ENCODE measurements around the gene PACRG.

PACRG gene

GRCh38 chr6:162889303-162889702 lies 161.5 kb downstream of the PACRG start:
- no CpG with 5 or more reads among the region's 1 CpG for WGBS, 2 experiments (ENCODE audit: insufficient coverage in 2 of 2)
- H3K4me1 ChIP-seq (ENCODE audit: control insufficient read depth, insufficient read depth, low read length, poor library complexity, severe bottlenecking): no peaks in the 10 kb centered on the region
- no peaks in the 10 kb centered on the region for H3K9me3 ChIP-seq (ENCODE audit: control insufficient read depth, low read length)
- no peaks in the 10 kb centered on the region for H3K36me3 ChIP-seq (ENCODE audit: control insufficient read depth, insufficient read depth, low read length)
- H3K27ac ChIP-seq (ENCODE audit: low read depth, low read length, severe bottlenecking): no peak overlapping the region
- no peak overlapping the region for H3K4me3 ChIP-seq (ENCODE audit: extremely low read depth, insufficient read depth, low read length, poor library complexity, severe bottlenecking)

GRCh38 chr6:162898011-162898410 lies 170.2 kb downstream of the PACRG start:
- no peak overlapping the region for H3K4me3 ChIP-seq (ENCODE audit: extremely low read depth, insufficient read depth, low read length, poor library complexity, severe bottlenecking)
- H3K27ac ChIP-seq (ENCODE audit: low read depth, low read length, severe bottlenecking): no peak overlapping the region
- no peaks in the 10 kb centered on the region for H3K9me3 ChIP-seq (ENCODE audit: control insufficient read depth, low read length)
- 77 to 95% methylated on average over 5 of the region's 8 CpGs for WGBS, 2 experiments (ENCODE audit: insufficient coverage in 2 of 2)
- H3K36me3 ChIP-seq (ENCODE audit: control insufficient read depth, insufficient read depth, low read length): no peaks in the 10 kb centered on the region
- no peaks in the 10 kb centered on the region for H3K4me1 ChIP-seq (ENCODE audit: control insufficient read depth, insufficient read depth, low read length, poor library complexity, severe bottlenecking)

GRCh38 chr6:162899148-162899547 lies 171.4 kb downstream of the PACRG start:
- Histone ChIP-seq H3K9me3 (ENCODE audit: control insufficient read depth, low read length) (no peaks in the 10 kb centered on the region), H3K4me3 (ENCODE audit: extremely low read depth, insufficient read depth, low read length, poor library complexity, severe bottlenecking) (no peak overlapping the region), H3K36me3 (ENCODE audit: control insufficient read depth, insufficient read depth, low read length) (no peaks in the 10 kb centered on the region), H3K27ac (ENCODE audit: low read depth, low read length, severe bottlenecking) (no peak overlapping the region), H3K4me1 (ENCODE audit: control insufficient read depth, insufficient read depth, low read length, poor library complexity, severe bottlenecking) (no peaks in the 10 kb centered on the region)
- WGBS, 2 experiments (ENCODE audit: insufficient coverage in 2 of 2): 71 to 81% methylated on average over 7 of the region's 8 CpGs

GRCh38 chr6:162900503-162900902 lies 172.7 kb downstream of the PACRG start:
- Histone ChIP-seq H3K27ac (ENCODE audit: low read depth, low read length, severe bottlenecking) (no peak overlapping the region), H3K4me3 (ENCODE audit: extremely low read depth, insufficient read depth, low read length, poor library complexity, severe bottlenecking) (no peak overlapping the region), H3K36me3 (ENCODE audit: control insufficient read depth, insufficient read depth, low read length) (no peaks in the 10 kb centered on the region), H3K4me1 (ENCODE audit: control insufficient read depth, insufficient read depth, low read length, poor library complexity, severe bottlenecking) (no peaks in the 10 kb centered on the region), H3K9me3 (ENCODE audit: control insufficient read depth, low read length) (no peaks in the 10 kb centered on the region)
- 91 to 95% methylated on average over 10 of the region's 10 CpGs for WGBS, 2 experiments (ENCODE audit: insufficient coverage in 2 of 2)

- Histone ChIP-seq H3K9me3 (ENCODE audit: control insufficient read depth, low read length) (no peaks in the 10 kb centered on the region), H3K36me3 (ENCODE audit: control insufficient read depth, insufficient read depth, low read length) (no peaks in the 10 kb centered on the region), H3K4me1 (ENCODE audit: control insufficient read depth, insufficient read depth, low read length, poor library complexity, severe bottlenecking) (no peaks in the 10 kb centered on the region), H3K27ac (ENCODE audit: low read depth, low read length, severe bottlenecking) (no peak overlapping the region), H3K4me3 (ENCODE audit: extremely low read depth, insufficient read depth, low read length, poor library complexity, severe bottlenecking) (no peak overlapping the region)
- 91 to 93% methylated on average over 7 to 8 of the region's 9 CpGs for WGBS, 2 experiments (ENCODE audit: insufficient coverage in 2 of 2)
Observed at GRCh38 chr6:162904069-162904663, 176.4 kb downstream of the PACRG start.

GRCh38 chr6:162906479-162906878 lies 178.7 kb downstream of the PACRG start:
- H3K4me3 ChIP-seq (ENCODE audit: extremely low read depth, insufficient read depth, low read length, poor library complexity, severe bottlenecking): no peak overlapping the region
- WGBS, 2 experiments (ENCODE audit: insufficient coverage in 2 of 2): 88 to 90% methylated on average over 2 to 3 of the region's 6 CpGs
- H3K4me1 ChIP-seq (ENCODE audit: control insufficient read depth, insufficient read depth, low read length, poor library complexity, severe bottlenecking): no peaks in the 10 kb centered on the region
- no peak overlapping the region for H3K27ac ChIP-seq (ENCODE audit: low read depth, low read length, severe bottlenecking)
- H3K9me3 ChIP-seq (ENCODE audit: control insufficient read depth, low read length): no peaks in the 10 kb centered on the region
- H3K36me3 ChIP-seq (ENCODE audit: control insufficient read depth, insufficient read depth, low read length): no peaks in the 10 kb centered on the region

- Histone ChIP-seq H3K9me3 (ENCODE audit: control insufficient read depth, low read length) (no peaks in the 10 kb centered on the region), H3K36me3 (ENCODE audit: control insufficient read depth, insufficient read depth, low read length) (no peaks in the 10 kb centered on the region), H3K4me3 (ENCODE audit: extremely low read depth, insufficient read depth, low read length, poor library complexity, severe bottlenecking) (no peak overlapping the region), H3K27ac (ENCODE audit: low read depth, low read length, severe bottlenecking) (no peak overlapping the region), H3K4me1 (ENCODE audit: control insufficient read depth, insufficient read depth, low read length, poor library complexity, severe bottlenecking) (no peaks in the 10 kb centered on the region)
- 75% methylated on average over 1 of the region's 2 CpGs; no CpG with 5 or more reads in 1 of the 2 experiments for WGBS, 2 experiments (ENCODE audit: insufficient coverage in 2 of 2)
Observed at GRCh38 chr6:162907876-162908481, 180.2 kb downstream of the PACRG start.

GRCh38 chr6:162913206-162913605 lies 185.4 kb downstream of the PACRG start:
- Histone ChIP-seq H3K27ac (ENCODE audit: low read depth, low read length, severe bottlenecking) (no peak overlapping the region), H3K36me3 (ENCODE audit: control insufficient read depth, insufficient read depth, low read length) (no peaks in the 10 kb centered on the region), H3K4me1 (ENCODE audit: control insufficient read depth, insufficient read depth, low read length, poor library complexity, severe bottlenecking) (no peaks in the 10 kb centered on the region), H3K4me3 (ENCODE audit: extremely low read depth, insufficient read depth, low read length, poor library complexity, severe bottlenecking) (no peak overlapping the region), H3K9me3 (ENCODE audit: control insufficient read depth, low read length) (no peaks in the 10 kb centered on the region)
- WGBS, 2 experiments (ENCODE audit: insufficient coverage in 2 of 2): 84 to 100% methylated on average over 2 to 3 of the region's 5 CpGs

- H3K27ac ChIP-seq (ENCODE audit: low read depth, low read length, severe bottlenecking): no peak overlapping the region
- no CpG with 5 or more reads among the region's 1 CpG for WGBS, 2 experiments (ENCODE audit: insufficient coverage in 2 of 2)
- H3K4me1 ChIP-seq (ENCODE audit: control insufficient read depth, insufficient read depth, low read length, poor library complexity, severe bottlenecking): no peaks in the 10 kb centered on the region
- no peaks in the 10 kb centered on the region for H3K9me3 ChIP-seq (ENCODE audit: control insufficient read depth, low read length)
- no peaks in the 10 kb centered on the region for H3K36me3 ChIP-seq (ENCODE audit: control insufficient read depth, insufficient read depth, low read length)
- no peak overlapping the region for H3K4me3 ChIP-seq (ENCODE audit: extremely low read depth, insufficient read depth, low read length, poor library complexity, severe bottlenecking)
Observed at GRCh38 chr6:162917506-162917905, 189.7 kb downstream of the PACRG start.

GRCh38 chr6:162921062-162921461 lies 193.3 kb downstream of the PACRG start:
- H3K27ac ChIP-seq (ENCODE audit: low read depth, low read length, severe bottlenecking): no peak overlapping the region
- H3K9me3 ChIP-seq (ENCODE audit: control insufficient read depth, low read length): peaks cover 9% of the 10 kb centered on the region
- no peaks in the 10 kb centered on the region for H3K4me1 ChIP-seq (ENCODE audit: control insufficient read depth, insufficient read depth, low read length, poor library complexity, severe bottlenecking)
- H3K4me3 ChIP-seq (ENCODE audit: extremely low read depth, insufficient read depth, low read length, poor library complexity, severe bottlenecking): no peak overlapping the region
- no peaks in the 10 kb centered on the region for H3K36me3 ChIP-seq (ENCODE audit: control insufficient read depth, insufficient read depth, low read length)
- 76 to 93% methylated on average over 5 of the region's 6 CpGs for WGBS, 2 experiments (ENCODE audit: insufficient coverage in 2 of 2)

- WGBS, 2 experiments (ENCODE audit: insufficient coverage in 2 of 2): 89 to 92% methylated on average over 4 to 5 of the region's 7 CpGs
- H3K4me3 ChIP-seq (ENCODE audit: extremely low read depth, insufficient read depth, low read length, poor library complexity, severe bottlenecking): no peak overlapping the region
- H3K27ac ChIP-seq (ENCODE audit: low read depth, low read length, severe bottlenecking): no peak overlapping the region
- peaks cover 9% of the 10 kb centered on the region for H3K9me3 ChIP-seq (ENCODE audit: control insufficient read depth, low read length)
- no peaks in the 10 kb centered on the region for H3K4me1 ChIP-seq (ENCODE audit: control insufficient read depth, insufficient read depth, low read length, poor library complexity, severe bottlenecking)
- H3K36me3 ChIP-seq (ENCODE audit: control insufficient read depth, insufficient read depth, low read length): no peaks in the 10 kb centered on the region
Observed at GRCh38 chr6:162921510-162922040, 193.8 kb downstream of the PACRG start.

Measured in mesodermal cell (in vitro differentiated cells).